Measurements from ENCODE around the gene RBM8A.

DNA sequence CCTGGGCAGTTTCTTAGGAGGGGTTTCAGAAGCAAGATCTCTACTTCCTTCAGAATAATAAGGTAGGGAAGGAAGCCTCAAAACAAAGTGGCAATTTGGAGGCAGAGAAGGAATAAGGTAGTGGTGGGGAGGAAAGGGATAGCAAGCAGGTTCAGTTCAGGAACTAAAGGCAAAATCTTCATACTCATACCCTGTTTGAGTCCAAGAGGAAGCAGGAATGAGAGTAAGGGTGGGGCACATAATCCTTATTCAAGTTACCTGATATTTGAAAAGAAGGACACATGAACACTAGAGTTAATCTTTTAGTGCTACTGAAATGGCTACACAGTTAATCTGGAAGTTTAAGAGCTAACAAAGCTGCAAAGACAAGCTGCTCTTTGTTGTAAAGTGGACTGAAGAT lies 8.4 kb upstream of the RBM8A start:
- TF ChIP-seq, protein P1, sequence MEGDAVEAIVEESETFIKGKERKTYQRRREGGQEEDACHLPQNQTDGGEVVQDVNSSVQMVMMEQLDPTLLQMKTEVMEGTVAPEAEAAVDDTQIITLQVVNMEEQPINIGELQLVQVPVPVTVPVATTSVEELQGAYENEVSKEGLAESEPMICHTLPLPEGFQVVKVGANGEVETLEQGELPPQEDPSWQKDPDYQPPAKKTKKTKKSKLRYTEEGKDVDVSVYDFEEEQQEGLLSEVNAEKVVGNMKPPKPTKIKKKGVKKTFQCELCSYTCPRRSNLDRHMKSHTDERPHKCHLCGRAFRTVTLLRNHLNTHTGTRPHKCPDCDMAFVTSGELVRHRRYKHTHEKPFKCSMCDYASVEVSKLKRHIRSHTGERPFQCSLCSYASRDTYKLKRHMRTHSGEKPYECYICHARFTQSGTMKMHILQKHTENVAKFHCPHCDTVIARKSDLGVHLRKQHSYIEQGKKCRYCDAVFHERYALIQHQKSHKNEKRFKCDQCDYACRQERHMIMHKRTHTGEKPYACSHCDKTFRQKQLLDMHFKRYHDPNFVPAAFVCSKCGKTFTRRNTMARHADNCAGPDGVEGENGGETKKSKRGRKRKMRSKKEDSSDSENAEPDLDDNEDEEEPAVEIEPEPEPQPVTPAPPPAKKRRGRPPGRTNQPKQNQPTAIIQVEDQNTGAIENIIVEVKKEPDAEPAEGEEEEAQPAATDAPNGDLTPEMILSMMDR (IDR thresholded peaks at IDR 0.05): no peak
- TF ChIP-seq POLR2A (IDR thresholded peaks at IDR 0.05): no peak

Measured in thyroid gland (tissue), 4 donors.